ENCODE data around the gene SMIM13. TPM values are rescaled to one million over a fixed set of nuclear protein-coding genes. Genes with fewer than 3 reads are reported as not detected.

The SMIM13 gene
- total RNA-seq, 2 experiments from 2014 or later: 3.0 to 4.6 TPM

DNA sequence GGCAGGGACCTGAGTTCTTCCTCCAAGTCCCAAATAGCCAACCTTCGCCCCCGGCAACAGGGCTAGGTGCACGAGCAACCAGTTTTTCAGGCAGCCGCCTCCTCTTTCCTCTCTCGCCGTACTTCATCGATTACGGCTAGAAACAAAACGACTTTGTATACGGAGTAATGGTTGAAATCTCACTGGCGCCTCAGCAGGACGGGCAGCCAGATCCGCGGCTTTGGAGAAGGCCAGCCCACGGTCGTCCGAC is 333 bp upstream of the SMIM13 start:
- H3K36me3 Mint-ChIP-seq (ENCODE audit: low read depth): peaks cover 20% of the 10 kb centered on the region
- intact Hi-C loops (cut with DNase I, micrococcal nuclease): loop anchor here (2.0 to 10.0 kb wide), 7 partner anchors 139 to 688 kb away; partner anchors contain the start of genes C6orf52 (in 2 of the 2), NEDD9 (in 2 of the 2), PAK1IP1 (in 2 of the 2) and TMEM14B (in 1 of the 2)
- H3K9me3 Mint-ChIP-seq: no peaks in the 10 kb centered on the region
- peaks cover 3% of the 10 kb centered on the region for H3K36me3 ChIP-seq (ENCODE audit: insufficient read depth, low read length)
- no peak for DNase-seq
- peaks cover 29% of the 10 kb centered on the region for H3K4me1 Mint-ChIP-seq (ENCODE audit: low read depth)
- peak; percentile 30 for ATAC-seq (ENCODE audit: poor library complexity)
- ChIA-PET POLR2A (interaction anchor here (0.5 to 1.9 kb wide), 7 partner anchors 14 to 399 kb away, joined by 3 to 7 read pairs (median 3); partner anchors contain the start of genes C6orf52, NEDD9, PAK1IP1 and TMEM14B), CTCF (interaction anchor here (0.7 to 1.0 kb wide), 2 partner anchors 9 to 37 kb away, joined by 3 to 4 read pairs; no protein-coding TSS in a partner anchor)
- peaks cover 20% of the 10 kb centered on the region for H3K4me1 ChIP-seq (ENCODE audit: insufficient read depth, low read length)
- H3K9me3 ChIP-seq (ENCODE audit: control insufficient read depth in 1 of 2, insufficient read depth in 1 of 2, low read length in 2 of 2): no peaks in the 10 kb centered on the region
- no peaks in the 10 kb centered on the region for H3K27me3 Mint-ChIP-seq
- H3K27me3 ChIP-seq (ENCODE audit: control insufficient read depth in 1 of 2, insufficient read depth in 2 of 2, low read length in 2 of 2): no peaks in the 10 kb centered on the region
- H3K27ac ChIP-seq (ENCODE audit: low read depth in 1 of 2, low read length in 2 of 2): peak overlapping the region; percentile 87 to 92
- peak overlapping the region; percentile 83 for H3K4me3 ChIP-seq (ENCODE audit: low read length)
- TF ChIP-seq, protein P1, sequence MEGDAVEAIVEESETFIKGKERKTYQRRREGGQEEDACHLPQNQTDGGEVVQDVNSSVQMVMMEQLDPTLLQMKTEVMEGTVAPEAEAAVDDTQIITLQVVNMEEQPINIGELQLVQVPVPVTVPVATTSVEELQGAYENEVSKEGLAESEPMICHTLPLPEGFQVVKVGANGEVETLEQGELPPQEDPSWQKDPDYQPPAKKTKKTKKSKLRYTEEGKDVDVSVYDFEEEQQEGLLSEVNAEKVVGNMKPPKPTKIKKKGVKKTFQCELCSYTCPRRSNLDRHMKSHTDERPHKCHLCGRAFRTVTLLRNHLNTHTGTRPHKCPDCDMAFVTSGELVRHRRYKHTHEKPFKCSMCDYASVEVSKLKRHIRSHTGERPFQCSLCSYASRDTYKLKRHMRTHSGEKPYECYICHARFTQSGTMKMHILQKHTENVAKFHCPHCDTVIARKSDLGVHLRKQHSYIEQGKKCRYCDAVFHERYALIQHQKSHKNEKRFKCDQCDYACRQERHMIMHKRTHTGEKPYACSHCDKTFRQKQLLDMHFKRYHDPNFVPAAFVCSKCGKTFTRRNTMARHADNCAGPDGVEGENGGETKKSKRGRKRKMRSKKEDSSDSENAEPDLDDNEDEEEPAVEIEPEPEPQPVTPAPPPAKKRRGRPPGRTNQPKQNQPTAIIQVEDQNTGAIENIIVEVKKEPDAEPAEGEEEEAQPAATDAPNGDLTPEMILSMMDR (IDR thresholded peaks at IDR 0.05): no peak
- peak overlapping the region; percentile 91 for H3K4me3 Mint-ChIP-seq
- peak overlapping the region; percentile 97 for H3K27ac Mint-ChIP-seq

DNA sequence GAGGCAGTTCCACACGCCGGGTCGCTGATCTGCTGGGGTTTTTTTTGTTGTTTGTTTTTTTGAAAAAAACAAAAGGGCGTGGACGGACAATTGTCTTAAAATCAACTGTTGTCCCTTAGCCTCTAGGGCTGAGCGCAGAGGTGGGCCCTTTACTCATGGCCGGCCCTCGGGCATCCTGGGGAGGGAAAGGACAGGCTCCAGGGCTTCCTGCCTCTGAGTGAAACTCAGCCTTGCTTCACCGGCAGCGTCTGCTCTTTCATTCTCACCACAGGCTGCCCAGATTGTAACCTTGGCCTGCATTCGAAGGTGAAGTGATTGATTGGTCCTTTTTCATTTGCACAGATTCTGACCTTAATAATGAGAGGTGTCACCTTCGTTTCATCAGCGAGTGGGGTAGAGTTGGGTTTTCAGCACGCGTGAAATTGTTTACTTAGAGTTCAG is 797 bp downstream of the SMIM13 start:
- peaks cover 20% of the 10 kb centered on the region for H3K36me3 Mint-ChIP-seq (ENCODE audit: low read depth)
- peaks cover 29% of the 10 kb centered on the region for H3K4me1 Mint-ChIP-seq (ENCODE audit: low read depth)
- no peaks in the 10 kb centered on the region for H3K9me3 Mint-ChIP-seq
- CTCF ChIA-PET: no interaction called here
- H3K9me3 ChIP-seq (ENCODE audit: control insufficient read depth in 1 of 2, insufficient read depth in 1 of 2, low read length in 2 of 2): no peaks in the 10 kb centered on the region
- no peaks in the 10 kb centered on the region for H3K27me3 ChIP-seq (ENCODE audit: control insufficient read depth in 1 of 2, insufficient read depth in 2 of 2, low read length in 2 of 2)
- ATAC-seq (ENCODE audit: poor library complexity) (peak; percentile 5), DNase-seq (peak in 13 of 14 experiments; percentile 8 to 60 (median 21))
- peaks cover 20% of the 10 kb centered on the region for H3K4me1 ChIP-seq (ENCODE audit: insufficient read depth, low read length)
- peak overlapping the region; percentile 97 for H3K27ac Mint-ChIP-seq
- TF ChIP-seq, protein P1 (IDR thresholded peaks at IDR 0.05): no peak
- peak overlapping the region; percentile 60 to 87 for H3K27ac ChIP-seq (ENCODE audit: low read depth in 1 of 2, low read length in 2 of 2)
- H3K27me3 Mint-ChIP-seq: no peaks in the 10 kb centered on the region
- H3K36me3 ChIP-seq (ENCODE audit: insufficient read depth, low read length): peaks cover 3% of the 10 kb centered on the region
- peak overlapping the region; percentile 97 for H3K4me3 Mint-ChIP-seq
- intact Hi-C loops (cut with DNase I, micrococcal nuclease): loop anchor here (2.0 to 10.0 kb wide), 6 partner anchors 138 to 690 kb away; partner anchors contain the start of genes C6orf52 (in 1 of the 2), NEDD9 (in 1 of the 2), PAK1IP1 (in 1 of the 2) and TMEM14B (in 1 of the 2)
- POLR2A ChIA-PET: interaction anchor here (0.8 to 1.9 kb wide), 2 partner anchors 11 to 288 kb away, joined by 3 to 7 read pairs; no protein-coding TSS in a partner anchor
- H3K4me3 ChIP-seq (ENCODE audit: low read length): peak overlapping the region; percentile 83

DNA sequence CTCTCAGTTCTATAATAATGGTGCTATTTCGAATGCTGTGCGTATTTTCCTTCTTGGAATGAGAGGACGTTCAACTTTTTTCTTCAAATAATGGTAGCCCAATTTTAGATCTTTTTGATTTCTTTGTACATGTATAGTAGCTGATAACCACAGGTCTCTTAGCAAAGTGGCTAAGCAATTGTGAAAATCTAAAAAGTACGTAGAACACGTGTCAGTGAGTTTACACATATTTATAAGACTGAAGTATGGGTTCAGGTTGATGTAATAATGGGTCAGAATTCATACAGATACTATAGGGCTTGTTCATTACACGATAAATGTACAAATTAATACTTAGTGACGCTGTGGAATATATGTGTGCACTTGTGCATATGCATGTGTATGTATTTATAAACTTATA is 1.3 kb downstream of the SMIM13 start:
- Mint-ChIP-seq H3K27me3 (no peaks in the 10 kb centered on the region), H3K4me3 (peak overlapping the region; percentile 97), H3K4me1 (ENCODE audit: low read depth) (peaks cover 29% of the 10 kb centered on the region), H3K9me3 (no peaks in the 10 kb centered on the region), H3K36me3 (ENCODE audit: low read depth) (peaks cover 20% of the 10 kb centered on the region), H3K27ac (peak overlapping the region; percentile 97)
- Histone ChIP-seq H3K27me3 (ENCODE audit: control insufficient read depth in 1 of 2, insufficient read depth in 2 of 2, low read length in 2 of 2) (no peaks in the 10 kb centered on the region), H3K4me3 (ENCODE audit: low read length) (peak overlapping the region; percentile 83), H3K9me3 (ENCODE audit: control insufficient read depth in 1 of 2, insufficient read depth in 1 of 2, low read length in 2 of 2) (no peaks in the 10 kb centered on the region), H3K36me3 (ENCODE audit: insufficient read depth, low read length) (peaks cover 3% of the 10 kb centered on the region), H3K4me1 (ENCODE audit: insufficient read depth, low read length) (peaks cover 20% of the 10 kb centered on the region), H3K27ac (ENCODE audit: low read depth in 1 of 2, low read length in 2 of 2) (peak overlapping the region in 1 of 2 donors; percentile 60)
- POLR2A ChIA-PET: interaction anchor here (0.8 kb wide), 1 partner anchor 11 kb away, joined by 3 read pairs; no protein-coding TSS in a partner anchor
- TF ChIP-seq, protein P1 (IDR thresholded peaks at IDR 0.05): no peak
- DNase-seq (no peak), ATAC-seq (ENCODE audit: poor library complexity) (no peak)
- CTCF ChIA-PET: no interaction called here
- intact Hi-C loops (cut with DNase I, micrococcal nuclease): loop anchor here (2.0 to 10.0 kb wide), 6 partner anchors 137 to 690 kb away; partner anchors contain the start of genes C6orf52 (in 1 of the 2), NEDD9 (in 1 of the 2), PAK1IP1 (in 1 of the 2) and TMEM14B (in 1 of the 2)
